SK-N-SH treated with all-trans-retinoic acid at 6 μM for 48 hours (cell line): ENCODE results near the gene DNAI4.

Experiments used
- ARNTL ChIP-seq: fragments of 450-650 bp; formaldehyde crosslinking; IDR thresholded peaks from 2 replicates; pipeline ENCODE4 v1.5.0; 2020; ENCODE audit warnings: low read depth, mild to moderate bottlenecking, moderate library complexity, borderline replicate concordance
- ESRRG ChIP-seq: fragments of 250-450 bp; sonication (Bioruptor Pico); IDR thresholded peaks from 2 replicates; pipeline ENCODE4 v1.6.1; 2021; ENCODE audit warnings: mild to moderate bottlenecking
- GLIS3 ChIP-seq: fragments of 250-450 bp; sonication (Bioruptor Pico); IDR thresholded peaks from 2 replicates; pipeline ENCODE4 v1.5.0; 2020; ENCODE audit warnings: mild to moderate bottlenecking, moderate library complexity
- PPARA ChIP-seq: fragments of 250-450 bp; sonication (Bioruptor Pico); IDR thresholded peaks from 2 replicates; pipeline ENCODE4 v1.5.0; 2020; ENCODE audit warnings: mild to moderate bottlenecking, borderline replicate concordance
- RARB ChIP-seq: fragments of 250-450 bp; sonication (Bioruptor Pico); IDR thresholded peaks from 2 replicates; pipeline ENCODE4 v1.8.0; 2021; ENCODE audit warnings: mild to moderate bottlenecking, moderate library complexity
- SNAI2 ChIP-seq: fragments of 250-450 bp; sonication (Bioruptor Pico); IDR thresholded peaks from 2 replicates; pipeline ENCODE4 v1.5.0; 2020; ENCODE audit warnings: mild to moderate bottlenecking, moderate library complexity
- TCF4 ChIP-seq: fragments of 250-450 bp; sonication (Bioruptor Pico); IDR thresholded peaks from 2 replicates; pipeline ENCODE4 v1.8.0; 2021; ENCODE audit warnings: mild to moderate bottlenecking, moderate library complexity, borderline replicate concordance
- ZFP3 ChIP-seq: fragments of 250-450 bp; sonication (Bioruptor Pico); IDR thresholded peaks from 2 replicates; pipeline ENCODE4 v1.5.0; 2020; ENCODE audit warnings: mild to moderate bottlenecking, moderate library complexity
- ZFP30 ChIP-seq: fragments of 450-650 bp; formaldehyde crosslinking; IDR thresholded peaks from 2 replicates; pipeline ENCODE4 v1.5.0; 2022; ENCODE audit warnings: mild to moderate bottlenecking, moderate library complexity
- ZNF565 ChIP-seq: fragments of 450-650 bp; formaldehyde crosslinking; conservative IDR thresholded peaks from 2 replicates; pipeline ENCODE4 v1.5.0; 2020; ENCODE audit warnings: low read depth, mild to moderate bottlenecking, moderate library complexity
- ZNF70 ChIP-seq: fragments of 450-650 bp; formaldehyde crosslinking; IDR thresholded peaks from 2 replicates; pipeline ENCODE4 v1.5.0; 2020; ENCODE audit warnings: mild to moderate bottlenecking, moderate library complexity
- ZNF8 ChIP-seq: fragments of 450-650 bp; formaldehyde crosslinking; IDR thresholded peaks from 2 replicates; pipeline ENCODE4 v1.5.0; 2020; ENCODE audit warnings: mild to moderate bottlenecking, moderate library complexity

GRCh38 chr1:66867501-66867900 lies 57.2 kb downstream of the DNAI4 start:
- TF ChIP-seq GLIS3 (no peak), ARNTL (CRISPR knock-in tag) (no peak), SNAI2 (no peak), ZNF70 (CRISPR knock-in tag) (no peak), ZFP3 (CRISPR knock-in tag) (no peak), ZFP30 (CRISPR knock-in tag) (no peak), ESRRG (CRISPR knock-in tag) (no peak), PPARA (CRISPR knock-in tag) (no peak), ZNF565 (CRISPR knock-in tag) (no peak), ZNF8 (CRISPR knock-in tag) (no peak), TCF4 (CRISPR knock-in tag) (no peak), RARB (CRISPR knock-in tag) (no peak)
